Calu3 (cell line): ENCODE data around the gene COL5A1. TPM values are rescaled to one million over a fixed set of nuclear protein-coding genes. Genes with fewer than 3 reads are reported as not detected.

Source experiments
- BruUV-seq: library from RNA; stranded (reverse); fragments of 400-500 nt; replicated peaks from 2 replicates; lab custom pipeline; 2021; lab: Mats Ljungman, UMichigan
- CTCF ChIA-PET: fragments of 300-600 bp; sonication (Branson Sonifier 250); formaldehyde crosslinking; loops from one replicate; lab custom pipeline; 2022; ENCODE audit warnings: antibody characterized with exemption; lab: Charles Lee
- DNase-seq: peaks from one replicate; pipeline ENCODE4 v3.0.0; 2022
- H3K27ac Mint-ChIP-seq: one replicate; pipeline ENCODE4 v1.8.0; 2022; ENCODE audit warnings: mixed read lengths; ENCODE audit not compliant: unreplicated experiment
- H3K27me3 Mint-ChIP-seq: one replicate; pipeline ENCODE4 v1.8.0; 2022; ENCODE audit warnings: mixed read lengths; ENCODE audit not compliant: unreplicated experiment
- H3K36me3 Mint-ChIP-seq: one replicate; pipeline ENCODE4 v1.8.0; 2022; ENCODE audit warnings: mild to moderate bottlenecking, moderate library complexity, mixed read lengths; ENCODE audit not compliant: insufficient read depth, unreplicated experiment
- H3K4me1 Mint-ChIP-seq: one replicate; pipeline ENCODE4 v1.8.0; 2022; ENCODE audit warnings: mild to moderate bottlenecking, low read depth, mixed read lengths; ENCODE audit not compliant: unreplicated experiment
- H3K4me3 Mint-ChIP-seq: one replicate; pipeline ENCODE4 v1.8.0; 2022; ENCODE audit warnings: mild to moderate bottlenecking, low read depth, moderate library complexity, mixed read lengths; ENCODE audit not compliant: unreplicated experiment
- H3K9me3 Mint-ChIP-seq: one replicate; pipeline ENCODE4 v1.8.0; 2022; ENCODE audit warnings: low read depth, mixed read lengths; ENCODE audit not compliant: unreplicated experiment
- CTCF ChIP-seq: fragments of 200-600 bp; IDR thresholded peaks from one replicate; pipeline ENCODE4 v1.8.0; 2022; ENCODE audit warnings: antibody characterized with exemption; ENCODE audit not compliant: unreplicated experiment
- intact Hi-C: fragments of 100-400 bp; cut with micrococcal nuclease; formaldehyde crosslinking; loops from one replicate; pipeline ENCODE4 v1.10.0; 2022; ENCODE audit not compliant: unreplicated experiment
- total RNA-seq: library from RNA; stranded (reverse); gene quantifications from 2 replicates; pipeline ENCODE4 v1.2.3, GENCODE V29; 2022

Gene COL5A1
- total RNA-seq, 1 experiment from 2014 or later: not detected

GRCh38 chr9:134792627-134793026, 151.0 kb downstream of the COL5A1 start:
- intact Hi-C loops: no loop called here
- no peak for TF ChIP-seq CTCF
- BruUV-seq: no TSS peak
- Mint-ChIP-seq H3K36me3 (no peaks in the 10 kb centered on the region), H3K9me3 (peaks cover 3% of the 10 kb centered on the region), H3K4me1 (no peaks in the 10 kb centered on the region), H3K27ac (no peak overlapping the region), H3K4me3 (no peak overlapping the region), H3K27me3 (peaks cover 13% of the 10 kb centered on the region)
- CTCF ChIA-PET: no interaction called here
- DNase-seq: no peak

DNA sequence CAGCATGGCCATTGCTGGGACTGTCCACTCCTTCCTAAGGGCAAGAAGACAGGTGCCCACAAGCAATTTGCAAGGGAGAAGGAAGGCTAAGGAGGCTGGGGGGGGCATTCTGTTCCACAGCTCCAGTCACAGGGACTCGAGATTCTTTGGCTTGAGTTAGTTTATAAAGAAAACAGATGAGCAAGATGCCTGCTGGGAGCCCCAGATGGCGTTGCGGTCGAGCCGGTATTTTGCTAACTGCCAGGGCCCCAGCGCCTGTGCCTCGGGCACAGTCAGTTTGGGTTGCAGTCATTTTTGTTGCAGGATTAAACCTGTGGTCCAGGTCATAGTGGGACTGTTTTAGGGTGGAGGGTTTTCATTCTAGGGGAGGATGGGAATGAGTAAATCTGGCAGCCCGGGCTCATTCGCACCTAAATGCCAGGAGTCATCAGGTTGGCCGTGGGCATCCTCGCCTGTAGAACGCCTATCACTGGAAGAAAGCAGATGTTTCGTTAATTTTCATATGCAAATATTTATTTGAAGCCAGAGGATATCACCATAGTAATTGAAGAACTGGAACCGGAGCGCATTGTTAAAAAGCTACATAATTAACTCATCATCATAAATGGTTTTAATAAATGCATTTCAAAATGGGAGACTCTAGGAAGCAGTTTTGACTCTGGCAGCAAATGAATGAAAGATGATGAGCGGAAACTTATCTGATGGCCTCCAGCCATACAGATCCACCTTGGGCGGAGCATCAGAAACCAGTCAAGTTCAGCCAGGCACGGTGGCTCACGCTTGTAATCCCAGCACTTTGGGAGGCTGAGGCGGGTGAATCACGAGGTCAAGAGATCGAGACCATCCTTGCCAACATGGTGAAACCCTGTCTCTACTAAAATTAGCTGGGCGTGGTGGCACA, 151.9 kb downstream of the COL5A1 start:
- H3K27me3 Mint-ChIP-seq: peaks cover 13% of the 10 kb centered on the region
- H3K9me3 Mint-ChIP-seq: peaks cover 3% of the 10 kb centered on the region
- DNase-seq: no peak
- CTCF ChIA-PET: no interaction called here
- H3K36me3 Mint-ChIP-seq: no peaks in the 10 kb centered on the region
- no TSS peak for BruUV-seq
- no peak for TF ChIP-seq CTCF
- H3K27ac Mint-ChIP-seq: no peak overlapping the region
- intact Hi-C loops: no loop called here
- no peaks in the 10 kb centered on the region for H3K4me1 Mint-ChIP-seq
- no peak overlapping the region for H3K4me3 Mint-ChIP-seq

DNA sequence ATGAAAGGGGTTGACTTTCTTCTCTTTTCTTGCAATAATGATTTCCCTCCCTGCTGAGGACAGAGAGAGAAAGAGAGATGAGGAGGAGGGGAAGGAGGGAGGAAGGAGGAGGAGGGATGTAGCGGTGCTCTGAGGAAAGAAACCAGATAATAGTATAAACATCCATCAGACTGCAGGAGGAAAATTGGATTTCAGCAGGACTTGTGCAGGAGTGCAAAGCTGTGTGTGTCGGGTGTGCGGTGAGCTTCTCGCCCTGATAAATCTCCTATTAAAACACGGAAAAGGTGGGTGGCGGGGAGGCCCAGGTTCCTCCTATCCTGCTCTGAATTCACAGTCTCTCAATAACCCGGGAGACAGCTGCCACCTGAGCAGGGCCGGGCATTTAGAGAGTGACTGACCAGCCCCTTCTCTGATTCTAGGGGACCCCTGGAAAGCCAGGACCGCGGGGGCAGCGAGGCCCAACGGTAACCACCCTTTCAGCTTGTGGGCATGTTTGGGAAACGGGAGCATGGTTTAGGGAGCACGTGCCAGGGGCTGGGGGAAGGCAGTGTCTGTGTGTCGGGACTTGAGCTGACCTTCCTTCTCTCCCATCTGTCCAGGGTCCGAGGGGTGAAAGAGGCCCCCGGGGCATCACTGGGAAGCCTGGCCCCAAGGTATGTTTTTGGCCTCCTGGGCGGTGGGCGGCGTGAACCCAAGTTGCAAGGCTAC, 153.2 kb downstream of the COL5A1 start:
- CTCF ChIA-PET: no interaction called here
- Mint-ChIP-seq H3K27ac (no peak overlapping the region), H3K4me3 (no peak overlapping the region)

DNA sequence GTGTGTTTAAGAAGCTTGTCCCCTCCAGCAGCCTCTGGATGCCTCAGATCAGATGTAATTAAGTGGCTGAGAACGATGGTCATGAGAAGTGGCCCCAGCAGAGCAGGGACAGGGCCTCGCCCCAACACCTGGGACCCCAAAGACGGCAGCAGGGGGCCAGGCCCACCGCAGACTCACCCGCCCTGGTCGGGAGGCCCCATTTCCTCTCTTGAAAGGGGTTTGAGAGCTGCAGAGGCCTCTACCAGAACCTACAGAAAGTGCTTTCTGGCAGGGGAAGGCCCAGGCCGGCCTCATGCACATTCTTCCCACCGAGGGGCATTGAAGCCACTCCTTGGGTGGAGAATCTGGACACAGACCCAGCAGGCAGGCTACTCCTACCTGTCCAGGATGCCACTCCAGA, 153.8 kb downstream of the COL5A1 start:
- TF ChIP-seq CTCF: no peak
- no peaks in the 10 kb centered on the region for H3K4me1 Mint-ChIP-seq
- H3K27ac Mint-ChIP-seq: no peak overlapping the region
- H3K9me3 Mint-ChIP-seq: peaks cover 2% of the 10 kb centered on the region
- H3K4me3 Mint-ChIP-seq: no peak overlapping the region
- peaks cover 7% of the 10 kb centered on the region for H3K27me3 Mint-ChIP-seq
- no peaks in the 10 kb centered on the region for H3K36me3 Mint-ChIP-seq
- CTCF ChIA-PET: no interaction called here
- no peak for DNase-seq
- intact Hi-C loops: no loop called here
- BruUV-seq: no TSS peak

More for the DNA sequence above, 153.2 kb downstream of the COL5A1 start:
- no peak for TF ChIP-seq CTCF
- peaks cover 3% of the 10 kb centered on the region for H3K9me3 Mint-ChIP-seq
- peaks cover 13% of the 10 kb centered on the region for H3K27me3 Mint-ChIP-seq
- no peak for DNase-seq
- H3K36me3 Mint-ChIP-seq: no peaks in the 10 kb centered on the region
- BruUV-seq: no TSS peak
- no peaks in the 10 kb centered on the region for H3K4me1 Mint-ChIP-seq
- intact Hi-C loops: no loop called here
